GM23248 (cell line): ENCODE measurements around the gene BPIFA1. TPM values are rescaled to one million over a fixed set of nuclear protein-coding genes. Genes with fewer than 3 reads are reported as not detected.
A peak's percentile ranks its signal among the peaks of the same experiment; 100 is the strongest.

ENCODE experiments used
- DNase-seq: peaks from one replicate; pipeline ENCODE4 v3.0.0-alpha.2; 2015
- H2AFZ ChIP-seq: fragments of 200-600 bp; sonication (generic); 2 replicates; pipeline ENCODE4 v1.6.1; 2016; ENCODE audit warnings: antibody characterized with exemption
- H3F3A ChIP-seq: fragments of 200-600 bp; sonication (generic); 2 replicates; pipeline ENCODE4 v1.6.1; 2016; ENCODE audit warnings: mild to moderate bottlenecking, antibody characterized with exemption, mixed run types; ENCODE audit not compliant: insufficient read depth
- H3K27ac ChIP-seq: fragments of 200-600 bp; sonication (generic); 2 replicates; pipeline ENCODE4 v1.5.1; 2016; ENCODE audit warnings: mild to moderate bottlenecking
- H3K27me3 ChIP-seq: fragments of 200-600 bp; sonication (generic); replicated peaks from 2 replicates; pipeline ENCODE4 v1.6.1; 2016; ENCODE audit warnings: mild to moderate bottlenecking; ENCODE audit not compliant: insufficient read depth
- H3K36me3 ChIP-seq: fragments of 200-600 bp; sonication (generic); 2 replicates; pipeline ENCODE4 v1.6.1; 2016; ENCODE audit warnings: low read depth, mild to moderate bottlenecking
- H3K4me1 ChIP-seq: fragments of 200-600 bp; sonication (generic); 2 replicates; pipeline ENCODE4 v1.6.1; 2016; ENCODE audit warnings: mild to moderate bottlenecking; ENCODE audit not compliant: insufficient read depth
- H3K4me2 ChIP-seq: fragments of 200-600 bp; sonication (generic); one replicate; pipeline ENCODE4 v1.6.1; 2016; ENCODE audit warnings: mild to moderate bottlenecking; ENCODE audit not compliant: unreplicated experiment
- H3K4me3 ChIP-seq: fragments of 200-600 bp; sonication (generic); 2 replicates; pipeline ENCODE4 v1.5.1; 2016; ENCODE audit warnings: mild to moderate bottlenecking
- H3K79me2 ChIP-seq: fragments of 200-600 bp; sonication (generic); 2 replicates; pipeline ENCODE4 v1.6.1; 2016; ENCODE audit warnings: mild to moderate bottlenecking; ENCODE audit not compliant: insufficient read depth
- H3K9ac ChIP-seq: fragments of 200-600 bp; sonication (generic); 2 replicates; pipeline ENCODE4 v1.6.1; 2016; ENCODE audit warnings: mild to moderate bottlenecking
- H3K9me2 ChIP-seq: fragments of 200-600 bp; sonication (generic); 2 replicates; pipeline ENCODE4 v1.6.1; 2016; ENCODE audit warnings: mixed run types, mild to moderate bottlenecking, moderate library complexity; ENCODE audit not compliant: insufficient read depth
- H3K9me3 ChIP-seq: fragments of 200-600 bp; sonication (generic); one replicate; pipeline ENCODE4 v1.6.1; 2017; ENCODE audit warnings: low read depth
- H4K20me1 ChIP-seq: fragments of 200-600 bp; sonication (generic); 2 replicates; pipeline ENCODE4 v1.6.0; 2016; ENCODE audit not compliant: insufficient read depth
- EZH2 ChIP-seq: fragments of 200-600 bp; sonication (generic); IDR thresholded peaks from 2 replicates; pipeline ENCODE4 v1.6.1; 2018; ENCODE audit warnings: antibody characterized with exemption, mild to moderate bottlenecking; ENCODE audit not compliant: insufficient read depth, poor library complexity, severe bottlenecking
- EZH2phosphoT487 ChIP-seq: fragments of 200-600 bp; sonication (generic); IDR thresholded peaks from 2 replicates; pipeline ENCODE4 v1.6.1; 2018; ENCODE audit warnings: antibody characterized with exemption, moderate library complexity, mild to moderate bottlenecking, low read depth; ENCODE audit not compliant: insufficient read depth
- WGBS, 2 experiments: methylation state at CpG; one replicate each; pipeline ENCODE4 v1.1.6; 2015 to 2017; ENCODE audit warnings: low lambda C conversion rate in 2 of 2, low coverage in 1 of 2; ENCODE audit errors: missing lambda C conversion rate in 2 of 2; 5-methylcytosine and 5-hydroxymethylcytosine counted together
- in situ Hi-C: fragments of 300-500 bp; cut with MboI; formaldehyde crosslinking; loops from 2 replicates; pipeline ENCODE4 v1.15.0; 2020
- polyA plus RNA-seq: library from polyadenylated mRNA; unstranded; fragments of >200 nt; fragmentation: Nextera tagmentation; extraction: Ambion mirVana; gene quantifications from 2 replicates; pipeline ENCODE4 v1.2.1, GENCODE V29; 2016
- total RNA-seq: library from RNA; depleted of rRNA; stranded (reverse); fragments of >200 nt; shearing (Covaris generic); gene quantifications from 2 replicates; pipeline ENCODE4 v1.2.3, GENCODE V29; 2014

BPIFA1 gene
- total and polyA plus RNA-seq, 2 experiments from 2014 or later, result not detected

GRCh38 chr20:33192912-33193501 lies 42.8 kb upstream of the BPIFA1 start:
- WGBS, 2 experiments, result 14 to 16% methylated on average over 8 of the region's 8 CpGs
- no peak overlapping the region for H3K9ac ChIP-seq
- H2AFZ ChIP-seq, result no peak overlapping the region
- DNase-seq, result peak; percentile 8
- H3K4me2 ChIP-seq, result no peak overlapping the region
- H3K4me1 ChIP-seq, result no peaks in the 10 kb centered on the region
- no peaks in the 10 kb centered on the region for H3F3A ChIP-seq
- H3K9me3 ChIP-seq, result no peaks in the 10 kb centered on the region
- no peaks in the 10 kb centered on the region for H3K9me2 ChIP-seq
- H3K79me2 ChIP-seq, result no peaks in the 10 kb centered on the region
- H3K27ac ChIP-seq, result no peak overlapping the region
- no peaks in the 10 kb centered on the region for H3K36me3 ChIP-seq
- H4K20me1 ChIP-seq, result no peaks in the 10 kb centered on the region
- peaks cover 15% of the 10 kb centered on the region for H3K27me3 ChIP-seq
- no peak overlapping the region for H3K4me3 ChIP-seq
- no peak for TF ChIP-seq EZH2phosphoT487
- in situ Hi-C loops, result no loop called here

GRCh38 chr20:33199026-33199425 lies 36.8 kb upstream of the BPIFA1 start:
- TF ChIP-seq EZH2phosphoT487, result no peak
- TF ChIP-seq EZH2, result no peak
- Histone ChIP-seq H3F3A (no peaks in the 10 kb centered on the region), H3K79me2 (no peaks in the 10 kb centered on the region), H3K9me3 (no peaks in the 10 kb centered on the region), H3K9ac (no peak overlapping the region), H2AFZ (no peak overlapping the region), H3K9me2 (no peaks in the 10 kb centered on the region), H4K20me1 (no peaks in the 10 kb centered on the region), H3K36me3 (no peaks in the 10 kb centered on the region), H3K4me1 (no peaks in the 10 kb centered on the region), H3K4me3 (no peak overlapping the region), H3K27ac (no peak overlapping the region), H3K4me2 (no peak overlapping the region), H3K27me3 (peaks cover 12% of the 10 kb centered on the region)
- in situ Hi-C loops, result no loop called here
- DNase-seq, result no peak
- WGBS, 2 experiments, result 4 to 31% methylated on average over 3 of the region's 3 CpGs

GRCh38 chr20:33202451-33202850 lies 33.3 kb upstream of the BPIFA1 start:
- in situ Hi-C loops, result no loop called here

GRCh38 chr20:33203444-33203843 lies 32.4 kb upstream of the BPIFA1 start:
- no peaks in the 10 kb centered on the region for H3K9me3 ChIP-seq

More at GRCh38 chr20:33202451-33202850, 33.3 kb upstream of the BPIFA1 start:
- H3K36me3 ChIP-seq, result no peaks in the 10 kb centered on the region
- no peak overlapping the region for H3K4me3 ChIP-seq
- no peak overlapping the region for H3K27ac ChIP-seq
- DNase-seq, result no peak
- TF ChIP-seq EZH2 (no peak), EZH2phosphoT487 (no peak)
- H3K27me3 ChIP-seq, result peaks cover 14% of the 10 kb centered on the region; the same call in 1 of the 2 replicates
- H3K9ac ChIP-seq, result no peak overlapping the region
- no peaks in the 10 kb centered on the region for H3K9me2 ChIP-seq
- WGBS, 2 experiments, result 3 to 6% methylated on average over 4 of the region's 4 CpGs
- H3K4me2 ChIP-seq, result no peak overlapping the region
- H3K9me3 ChIP-seq, result no peaks in the 10 kb centered on the region
- H2AFZ ChIP-seq, result no peak overlapping the region
- H3K79me2 ChIP-seq, result no peaks in the 10 kb centered on the region
- no peaks in the 10 kb centered on the region for H3F3A ChIP-seq
- no peaks in the 10 kb centered on the region for H3K4me1 ChIP-seq
- no peaks in the 10 kb centered on the region for H4K20me1 ChIP-seq

More at GRCh38 chr20:33203444-33203843, 32.4 kb upstream of the BPIFA1 start:
- Histone ChIP-seq H3K27me3 (peaks cover 12% of the 10 kb centered on the region; the same call in 1 of the 2 replicates), H3K4me3 (no peak overlapping the region), H3K79me2 (no peaks in the 10 kb centered on the region), H3K27ac (no peak overlapping the region), H3K4me2 (no peak overlapping the region), H3K4me1 (no peaks in the 10 kb centered on the region), H4K20me1 (no peaks in the 10 kb centered on the region), H3F3A (no peaks in the 10 kb centered on the region), H3K9me2 (no peaks in the 10 kb centered on the region), H3K36me3 (no peaks in the 10 kb centered on the region), H2AFZ (no peak overlapping the region), H3K9ac (no peak overlapping the region)
- no peak for TF ChIP-seq EZH2
- TF ChIP-seq EZH2phosphoT487, result no peak
- no peak for DNase-seq
- in situ Hi-C loops, result no loop called here
- 31 to 43% methylated on average over 3 of the region's 3 CpGs for WGBS, 2 experiments
